Adipocyte (in vitro differentiated cells): ENCODE data around the gene SLC23A2.

Experiments
- DNase-seq: peaks from one replicate; pipeline ENCODE4 v3.0.0-alpha.2; 2015; ENCODE audit warnings: low read depth
- H3K27me3 ChIP-seq: replicated peaks from 2 replicates; pipeline ENCODE4 v1.7.0; 2013; ENCODE audit warnings: mild to moderate bottlenecking, low read length, moderate library complexity; ENCODE audit not compliant: control insufficient read depth, insufficient read depth
- H3K36me3 ChIP-seq: 2 replicates; pipeline ENCODE4 v1.7.0; 2013; ENCODE audit warnings: low read length, mild to moderate bottlenecking, moderate library complexity; ENCODE audit not compliant: control insufficient read depth, insufficient read depth, severe bottlenecking
- H3K4me1 ChIP-seq: 2 replicates; pipeline ENCODE4 v1.7.0; 2013; ENCODE audit warnings: mild to moderate bottlenecking, low read length, moderate library complexity; ENCODE audit not compliant: control insufficient read depth, insufficient read depth
- H3K4me3 ChIP-seq: 2 replicates; pipeline ENCODE4 v1.7.0; 2013; ENCODE audit warnings: mild to moderate bottlenecking, low read length, moderate library complexity
- H3K9ac ChIP-seq: 2 replicates; pipeline ENCODE4 v1.7.0; 2013; ENCODE audit warnings: mild to moderate bottlenecking, low read length, moderate library complexity
- H3K9me3 ChIP-seq: 2 replicates; pipeline ENCODE4 v1.7.0; 2013; ENCODE audit warnings: mild to moderate bottlenecking, low read length, moderate library complexity; ENCODE audit not compliant: control insufficient read depth

The SLC23A2 gene

GRCh38 chr20:4869290-4870193 lies 131.8 kb downstream of the SLC23A2 start:
- Histone ChIP-seq H3K4me3 (no peak overlapping the region), H3K9me3 (no peaks in the 10 kb centered on the region), H3K36me3 (peaks cover 51% of the 10 kb centered on the region), H3K4me1 (no peaks in the 10 kb centered on the region), H3K27me3 (no peaks in the 10 kb centered on the region), H3K9ac (no peak overlapping the region)
- DNase-seq: no peak

- H3K9ac ChIP-seq: no peak overlapping the region
- no peaks in the 10 kb centered on the region for H3K27me3 ChIP-seq
- H3K4me3 ChIP-seq: no peak overlapping the region
- H3K9me3 ChIP-seq: no peaks in the 10 kb centered on the region
- no peak for DNase-seq
- H3K4me1 ChIP-seq: no peaks in the 10 kb centered on the region
- H3K36me3 ChIP-seq: peaks cover 37% of the 10 kb centered on the region
These were observed 134.3 kb downstream of the SLC23A2 start for GRCh38 chr20:4867051-4867450.

GRCh38 chr20:4866429-4866828 lies 134.9 kb downstream of the SLC23A2 start:
- H3K4me3 ChIP-seq: no peak overlapping the region
- peaks cover 38% of the 10 kb centered on the region for H3K36me3 ChIP-seq
- no peaks in the 10 kb centered on the region for H3K4me1 ChIP-seq
- no peak overlapping the region for H3K9ac ChIP-seq
- no peaks in the 10 kb centered on the region for H3K9me3 ChIP-seq
- no peaks in the 10 kb centered on the region for H3K27me3 ChIP-seq
- no peak for DNase-seq

GRCh38 chr20:4864311-4864752 lies 137.0 kb downstream of the SLC23A2 start:
- Histone ChIP-seq H3K4me1 (no peaks in the 10 kb centered on the region), H3K4me3 (no peak overlapping the region), H3K9ac (no peak overlapping the region), H3K9me3 (no peaks in the 10 kb centered on the region), H3K36me3 (peaks cover 44% of the 10 kb centered on the region), H3K27me3 (no peaks in the 10 kb centered on the region)
- DNase-seq: no peak

- DNase-seq: no peak
These were observed 138.6 kb downstream of the SLC23A2 start for GRCh38 chr20:4862661-4863060.

DNA sequence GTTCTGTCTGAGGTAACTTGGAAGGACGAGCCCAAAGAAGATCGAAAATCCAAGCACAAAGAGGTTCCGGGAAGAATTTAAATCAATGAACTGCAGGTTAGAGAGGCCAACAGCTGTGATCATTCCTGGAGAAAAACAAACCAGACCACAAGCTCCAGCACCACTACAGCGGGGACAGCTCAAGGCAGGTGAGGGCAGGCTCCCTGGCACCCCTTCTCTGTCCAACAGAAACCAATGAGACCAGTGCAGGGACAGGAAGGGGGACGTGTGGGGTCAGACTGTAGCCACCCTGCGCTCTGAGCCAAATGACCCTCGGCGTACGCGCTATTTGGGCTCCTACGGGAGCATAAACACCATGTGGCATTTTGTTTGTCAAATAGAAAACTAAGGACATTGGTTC lies 139.3 kb downstream of the SLC23A2 start:
- no peaks in the 10 kb centered on the region for H3K4me1 ChIP-seq
- no peak overlapping the region for H3K4me3 ChIP-seq
- peaks cover 63% of the 10 kb centered on the region for H3K36me3 ChIP-seq
- no peak for DNase-seq
- no peak overlapping the region for H3K9ac ChIP-seq
- H3K9me3 ChIP-seq: no peaks in the 10 kb centered on the region
- no peaks in the 10 kb centered on the region for H3K27me3 ChIP-seq

More at GRCh38 chr20:4862661-4863060, 138.6 kb downstream of the SLC23A2 start:
- Histone ChIP-seq H3K27me3 (no peaks in the 10 kb centered on the region), H3K9ac (no peak overlapping the region), H3K4me3 (no peak overlapping the region), H3K36me3 (peaks cover 60% of the 10 kb centered on the region), H3K9me3 (no peaks in the 10 kb centered on the region), H3K4me1 (no peaks in the 10 kb centered on the region)

DNA sequence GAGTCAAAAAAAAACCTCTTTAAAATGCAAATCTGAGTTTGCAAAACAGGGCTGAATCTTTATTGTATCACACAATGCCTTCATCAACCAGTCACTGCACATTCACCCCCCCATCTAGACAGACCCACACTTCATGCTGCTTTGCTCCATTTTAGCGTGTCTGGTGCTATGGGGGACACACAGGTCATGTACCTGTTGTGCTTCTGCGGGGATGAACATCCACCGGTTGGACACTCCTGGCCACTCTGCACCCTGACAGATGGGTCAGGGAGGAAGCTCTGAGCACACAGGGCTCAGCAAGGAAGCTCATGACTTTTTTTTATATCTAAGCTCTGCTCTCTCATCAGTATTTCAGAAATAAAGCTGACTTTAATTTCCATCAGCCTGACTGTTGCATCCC lies 143.3 kb downstream of the SLC23A2 start:
- Histone ChIP-seq H3K36me3 (peaks cover 84% of the 10 kb centered on the region), H3K9ac (no peak overlapping the region), H3K27me3 (no peaks in the 10 kb centered on the region), H3K4me3 (no peak overlapping the region), H3K9me3 (no peaks in the 10 kb centered on the region), H3K4me1 (no peaks in the 10 kb centered on the region)
- no peak for DNase-seq

- peaks cover 83% of the 10 kb centered on the region for H3K36me3 ChIP-seq
These were observed 145.1 kb downstream of the SLC23A2 start for GRCh38 chr20:4856022-4856755.

GRCh38 chr20:4855555-4855954 lies 145.8 kb downstream of the SLC23A2 start:
- DNase-seq: no peak
- Histone ChIP-seq H3K9me3 (no peaks in the 10 kb centered on the region), H3K4me1 (no peaks in the 10 kb centered on the region), H3K4me3 (no peak overlapping the region), H3K27me3 (no peaks in the 10 kb centered on the region), H3K36me3 (peaks cover 79% of the 10 kb centered on the region), H3K9ac (no peak overlapping the region)

More at GRCh38 chr20:4856022-4856755, 145.1 kb downstream of the SLC23A2 start:
- Histone ChIP-seq H3K4me1 (no peaks in the 10 kb centered on the region), H3K4me3 (no peak overlapping the region), H3K9me3 (no peaks in the 10 kb centered on the region), H3K9ac (no peak overlapping the region), H3K27me3 (no peaks in the 10 kb centered on the region)
- no peak for DNase-seq

DNA sequence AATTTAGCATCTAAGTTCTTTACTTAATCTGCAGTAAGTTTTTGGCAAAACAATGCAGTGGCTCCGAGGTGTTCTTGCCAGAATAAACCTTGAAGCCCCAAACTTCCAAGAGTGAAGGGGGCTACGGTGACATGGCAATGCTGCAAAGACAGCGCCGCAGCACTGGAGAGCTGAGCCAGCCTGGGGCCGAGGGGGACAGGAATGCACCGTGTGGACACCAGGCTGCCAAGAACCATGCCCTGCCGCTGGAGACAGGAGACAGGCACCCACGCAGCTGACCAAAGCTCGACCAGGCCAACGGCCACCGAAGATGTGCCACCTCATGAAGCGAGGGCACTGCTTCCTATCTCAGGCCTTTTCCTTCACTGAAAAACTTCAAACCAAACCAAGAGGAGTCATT lies 146.2 kb downstream of the SLC23A2 start:
- DNase-seq: no peak
- H3K9me3 ChIP-seq: no peaks in the 10 kb centered on the region
- no peak overlapping the region for H3K4me3 ChIP-seq
- no peak overlapping the region for H3K9ac ChIP-seq
- H3K4me1 ChIP-seq: no peaks in the 10 kb centered on the region
- H3K27me3 ChIP-seq: no peaks in the 10 kb centered on the region
- H3K36me3 ChIP-seq: peaks cover 74% of the 10 kb centered on the region

- DNase-seq: no peak
- Histone ChIP-seq H3K9me3 (no peaks in the 10 kb centered on the region), H3K4me1 (no peaks in the 10 kb centered on the region), H3K27me3 (no peaks in the 10 kb centered on the region), H3K36me3 (peaks cover 69% of the 10 kb centered on the region), H3K9ac (no peak overlapping the region), H3K4me3 (no peak overlapping the region)
These were observed 146.8 kb downstream of the SLC23A2 start for GRCh38 chr20:4854561-4854901.
